HepG2 (cell line): Measurements from ENCODE around the gene FCN3. TPM values are rescaled to one million over a fixed set of nuclear protein-coding genes. Genes with fewer than 3 reads are reported as not detected.

ENCODE experiments used
- GATAD1 ChIP-seq: IDR thresholded peaks from 2 replicates; pipeline ENCODE4 v1.6.1; 2016; ENCODE audit warnings: missing genetic modification reagents, missing compliant biosample characterization
- KLF12 ChIP-seq: sonication (generic); formaldehyde crosslinking; IDR thresholded peaks from 2 replicates; pipeline ENCODE4 v1.4.0; 2020; ENCODE audit warnings: missing genetic modification reagents, borderline replicate concordance
- MZF1 ChIP-seq: sonication (generic); formaldehyde crosslinking; IDR thresholded peaks from 2 replicates; pipeline ENCODE4 v1.8.1; 2023; ENCODE audit warnings: mild to moderate bottlenecking, missing genetic modification reagents, borderline replicate concordance
- NFATC3 ChIP-seq: sonication (generic); formaldehyde crosslinking; IDR thresholded peaks from 2 replicates; pipeline ENCODE4 v1.5.1; 2020; ENCODE audit warnings: mild to moderate bottlenecking, missing genetic modification reagents
- PBX3 ChIP-seq: sonication (generic); formaldehyde crosslinking; IDR thresholded peaks from 2 replicates; pipeline ENCODE4 v1.8.1; 2023; ENCODE audit warnings: missing genetic modification reagents, inconsistent platforms, borderline replicate concordance
- RBM22 ChIP-seq: fragments of 200-400 bp; formaldehyde crosslinking; optimal IDR thresholded peaks from 2 replicates; pipeline ENCODE3; 2017; ENCODE audit warnings: mild to moderate bottlenecking, low read length, moderate library complexity
- SALL1 ChIP-seq: sonication (generic); formaldehyde crosslinking; IDR thresholded peaks from 2 replicates; pipeline ENCODE4 v1.8.0; 2022; ENCODE audit warnings: mild to moderate bottlenecking, missing genetic modification reagents
- STAG1 ChIP-seq: sonication (generic); formaldehyde crosslinking; IDR thresholded peaks from 2 replicates; pipeline ENCODE4 v1.4.0; 2020; ENCODE audit warnings: missing genetic modification reagents
- THYN1 ChIP-seq: sonication (generic); formaldehyde crosslinking; IDR thresholded peaks from 2 replicates; pipeline ENCODE4 v1.8.1; 2023; ENCODE audit warnings: low read depth, mild to moderate bottlenecking, moderate library complexity, missing genetic modification reagents, borderline replicate concordance
- TIGD3 ChIP-seq: sonication (generic); formaldehyde crosslinking; IDR thresholded peaks from 2 replicates; pipeline ENCODE4 v1.5.1; 2020; ENCODE audit warnings: mild to moderate bottlenecking, missing genetic modification reagents, borderline replicate concordance
- ZBTB38 ChIP-seq: sonication (generic); formaldehyde crosslinking; IDR thresholded peaks from 2 replicates; pipeline ENCODE4 v1.5.1; 2020; ENCODE audit warnings: mild to moderate bottlenecking, missing genetic modification reagents
- ZNF33A ChIP-seq: sonication (generic); formaldehyde crosslinking; IDR thresholded peaks from 2 replicates; pipeline ENCODE4 v1.5.1; 2020; ENCODE audit warnings: missing genetic modification reagents, mild to moderate bottlenecking, moderate library complexity, borderline replicate concordance
- ZNF362 ChIP-seq: sonication (generic); formaldehyde crosslinking; IDR thresholded peaks from 2 replicates; pipeline ENCODE4 v1.4.0; 2020; ENCODE audit warnings: missing genetic modification reagents, mild to moderate bottlenecking, borderline replicate concordance
- ZNF549 ChIP-seq: sonication (generic); formaldehyde crosslinking; IDR thresholded peaks from 2 replicates; pipeline ENCODE4 v1.5.0; 2020; ENCODE audit warnings: missing genetic modification reagents
- polyA plus RNA-seq, 8 experiments: library from polyadenylated mRNA; depleted of rRNA in 3 of 8; stranded (reverse) in 7 of 8; unstranded in 1 of 8; fragments of >200 nt; fragmentation: Illumina TruSeq in 4 of 8; extraction: Trizol in 4 of 8; gene quantifications; 2 replicates each; pipeline versions ENCODE4 v1.2.1 to v1.2.3, GENCODE V29; 2011 to 2016; ENCODE audit warnings: low read depth in 4 of 8, missing spikeins in 1 of 8, mixed read lengths in 1 of 8; ENCODE audit not compliant: insufficient read depth in 1 of 8
- total RNA-seq, 5 experiments: library from RNA; depleted of rRNA; stranded (reverse); fragments of >200 nt; fragmentation: Illumina TruSeq; extraction: Trizol; gene quantifications; 2 replicates each; pipeline ENCODE4 v1.2.3, GENCODE V29; 2016; ENCODE audit warnings: low read depth in 1 of 5
- TF ChIP-seq, protein P1 (sequence below): IDR thresholded peaks from 2 replicates; pipeline ENCODE4 v1.4.0; 2020; ENCODE audit warnings: mild to moderate bottlenecking, missing genetic modification reagents
- TF ChIP-seq, protein P2 (sequence below): sonication (generic); formaldehyde crosslinking; conservative IDR thresholded peaks from 2 replicates; pipeline ENCODE4 v1.8.1; 2023; ENCODE audit warnings: missing genetic modification reagents
- TF ChIP-seq, protein P3 (sequence below): sonication (generic); formaldehyde crosslinking; conservative IDR thresholded peaks from 2 replicates; pipeline ENCODE4 v1.4.0; 2020; ENCODE audit warnings: missing genetic modification reagents

The FCN3 gene
- total and polyA plus RNA-seq, 2 of the 13 experiments (the other 11 are each of a cell fraction or from before 2014, with no cell fraction given) = not detected

- TF ChIP-seq, protein P1, sequence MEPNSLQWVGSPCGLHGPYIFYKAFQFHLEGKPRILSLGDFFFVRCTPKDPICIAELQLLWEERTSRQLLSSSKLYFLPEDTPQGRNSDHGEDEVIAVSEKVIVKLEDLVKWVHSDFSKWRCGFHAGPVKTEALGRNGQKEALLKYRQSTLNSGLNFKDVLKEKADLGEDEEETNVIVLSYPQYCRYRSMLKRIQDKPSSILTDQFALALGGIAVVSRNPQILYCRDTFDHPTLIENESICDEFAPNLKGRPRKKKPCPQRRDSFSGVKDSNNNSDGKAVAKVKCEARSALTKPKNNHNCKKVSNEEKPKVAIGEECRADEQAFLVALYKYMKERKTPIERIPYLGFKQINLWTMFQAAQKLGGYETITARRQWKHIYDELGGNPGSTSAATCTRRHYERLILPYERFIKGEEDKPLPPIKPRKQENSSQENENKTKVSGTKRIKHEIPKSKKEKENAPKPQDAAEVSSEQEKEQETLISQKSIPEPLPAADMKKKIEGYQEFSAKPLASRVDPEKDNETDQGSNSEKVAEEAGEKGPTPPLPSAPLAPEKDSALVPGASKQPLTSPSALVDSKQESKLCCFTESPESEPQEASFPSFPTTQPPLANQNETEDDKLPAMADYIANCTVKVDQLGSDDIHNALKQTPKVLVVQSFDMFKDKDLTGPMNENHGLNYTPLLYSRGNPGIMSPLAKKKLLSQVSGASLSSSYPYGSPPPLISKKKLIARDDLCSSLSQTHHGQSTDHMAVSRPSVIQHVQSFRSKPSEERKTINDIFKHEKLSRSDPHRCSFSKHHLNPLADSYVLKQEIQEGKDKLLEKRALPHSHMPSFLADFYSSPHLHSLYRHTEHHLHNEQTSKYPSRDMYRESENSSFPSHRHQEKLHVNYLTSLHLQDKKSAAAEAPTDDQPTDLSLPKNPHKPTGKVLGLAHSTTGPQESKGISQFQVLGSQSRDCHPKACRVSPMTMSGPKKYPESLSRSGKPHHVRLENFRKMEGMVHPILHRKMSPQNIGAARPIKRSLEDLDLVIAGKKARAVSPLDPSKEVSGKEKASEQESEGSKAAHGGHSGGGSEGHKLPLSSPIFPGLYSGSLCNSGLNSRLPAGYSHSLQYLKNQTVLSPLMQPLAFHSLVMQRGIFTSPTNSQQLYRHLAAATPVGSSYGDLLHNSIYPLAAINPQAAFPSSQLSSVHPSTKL (CRISPR knock-in tag) = peak; percentile 58
- TF ChIP-seq ZBTB38 (CRISPR knock-in tag) (peak; percentile 66), ZNF549 (CRISPR knock-in tag) (no peak), MZF1 (CRISPR knock-in tag) (no peak), TIGD3 (CRISPR knock-in tag) (no peak), NFATC3 (no peak), GATAD1 (peak; percentile 98), RBM22 (no peak), SALL1 (peak; percentile 91), KLF12 (CRISPR knock-in tag) (peak; percentile 99), STAG1 (no peak), PBX3 (CRISPR knock-in tag) (no peak; the same call in 1 of the 2 replicates), ZNF33A (no peak), THYN1 (no peak), ZNF362 (no peak)
- TF ChIP-seq, protein P2, sequence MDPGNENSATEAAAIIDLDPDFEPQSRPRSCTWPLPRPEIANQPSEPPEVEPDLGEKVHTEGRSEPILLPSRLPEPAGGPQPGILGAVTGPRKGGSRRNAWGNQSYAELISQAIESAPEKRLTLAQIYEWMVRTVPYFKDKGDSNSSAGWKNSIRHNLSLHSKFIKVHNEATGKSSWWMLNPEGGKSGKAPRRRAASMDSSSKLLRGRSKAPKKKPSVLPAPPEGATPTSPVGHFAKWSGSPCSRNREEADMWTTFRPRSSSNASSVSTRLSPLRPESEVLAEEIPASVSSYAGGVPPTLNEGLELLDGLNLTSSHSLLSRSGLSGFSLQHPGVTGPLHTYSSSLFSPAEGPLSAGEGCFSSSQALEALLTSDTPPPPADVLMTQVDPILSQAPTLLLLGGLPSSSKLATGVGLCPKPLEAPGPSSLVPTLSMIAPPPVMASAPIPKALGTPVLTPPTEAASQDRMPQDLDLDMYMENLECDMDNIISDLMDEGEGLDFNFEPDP = no peak
- TF ChIP-seq, protein P3, sequence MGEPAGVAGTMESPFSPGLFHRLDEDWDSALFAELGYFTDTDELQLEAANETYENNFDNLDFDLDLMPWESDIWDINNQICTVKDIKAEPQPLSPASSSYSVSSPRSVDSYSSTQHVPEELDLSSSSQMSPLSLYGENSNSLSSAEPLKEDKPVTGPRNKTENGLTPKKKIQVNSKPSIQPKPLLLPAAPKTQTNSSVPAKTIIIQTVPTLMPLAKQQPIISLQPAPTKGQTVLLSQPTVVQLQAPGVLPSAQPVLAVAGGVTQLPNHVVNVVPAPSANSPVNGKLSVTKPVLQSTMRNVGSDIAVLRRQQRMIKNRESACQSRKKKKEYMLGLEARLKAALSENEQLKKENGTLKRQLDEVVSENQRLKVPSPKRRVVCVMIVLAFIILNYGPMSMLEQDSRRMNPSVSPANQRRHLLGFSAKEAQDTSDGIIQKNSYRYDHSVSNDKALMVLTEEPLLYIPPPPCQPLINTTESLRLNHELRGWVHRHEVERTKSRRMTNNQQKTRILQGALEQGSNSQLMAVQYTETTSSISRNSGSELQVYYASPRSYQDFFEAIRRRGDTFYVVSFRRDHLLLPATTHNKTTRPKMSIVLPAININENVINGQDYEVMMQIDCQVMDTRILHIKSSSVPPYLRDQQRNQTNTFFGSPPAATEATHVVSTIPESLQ (CRISPR knock-in tag) = peak; percentile 86; the same call in 1 of the 2 replicates
These were observed 52.6 kb downstream of the FCN3 start, which contains the start of gene TMEM222 (continued) for GRCh38 chr1:27321813-27322568.
